ENCODE data around the gene PRDM2.

Gene PRDM2

DNA sequence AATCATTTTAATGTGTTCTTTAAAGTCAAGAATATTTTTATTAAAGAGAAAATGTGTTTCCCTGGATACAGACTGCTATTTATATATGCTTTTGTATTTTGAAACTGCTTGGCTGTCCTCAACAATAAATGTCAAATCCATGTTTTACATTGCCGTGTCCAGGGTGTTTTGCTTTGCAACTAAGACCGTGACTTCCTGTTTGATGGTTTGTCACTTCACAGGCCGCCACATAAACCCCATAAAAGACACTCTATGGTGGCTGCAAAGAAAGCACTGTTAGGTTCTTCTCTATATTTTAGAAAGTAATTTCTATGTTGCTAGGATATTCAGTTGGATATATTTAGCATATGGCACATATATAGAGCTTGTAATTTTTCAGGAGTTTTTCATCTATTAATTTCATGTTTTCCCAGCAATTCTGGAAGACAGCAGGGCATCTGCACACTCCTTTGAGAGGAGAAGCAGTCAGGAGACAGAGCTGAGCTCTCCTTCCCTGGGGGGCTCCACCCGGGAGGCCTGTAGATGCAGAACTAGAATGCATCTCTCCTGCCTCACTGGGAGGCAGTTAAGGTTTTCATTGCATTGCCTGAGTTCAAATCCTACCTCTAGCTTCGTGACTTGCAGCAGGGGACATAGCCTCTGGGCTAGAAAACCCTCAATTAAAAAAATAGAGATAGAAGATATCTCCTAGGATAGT lies 33.1 kb downstream of the PRDM2 start:
- Histone ChIP-seq H3K9me3 (no peaks in the 10 kb centered on the region), H3K27me3 (no peaks in the 10 kb centered on the region), H3K4me1 (no peaks in the 10 kb centered on the region), H3K36me3 (no peaks in the 10 kb centered on the region), H3K4me3 (ENCODE audit: low read depth, low read length) (no peak overlapping the region)
- no peak for DNase-seq
- TF ChIP-seq, protein P1, sequence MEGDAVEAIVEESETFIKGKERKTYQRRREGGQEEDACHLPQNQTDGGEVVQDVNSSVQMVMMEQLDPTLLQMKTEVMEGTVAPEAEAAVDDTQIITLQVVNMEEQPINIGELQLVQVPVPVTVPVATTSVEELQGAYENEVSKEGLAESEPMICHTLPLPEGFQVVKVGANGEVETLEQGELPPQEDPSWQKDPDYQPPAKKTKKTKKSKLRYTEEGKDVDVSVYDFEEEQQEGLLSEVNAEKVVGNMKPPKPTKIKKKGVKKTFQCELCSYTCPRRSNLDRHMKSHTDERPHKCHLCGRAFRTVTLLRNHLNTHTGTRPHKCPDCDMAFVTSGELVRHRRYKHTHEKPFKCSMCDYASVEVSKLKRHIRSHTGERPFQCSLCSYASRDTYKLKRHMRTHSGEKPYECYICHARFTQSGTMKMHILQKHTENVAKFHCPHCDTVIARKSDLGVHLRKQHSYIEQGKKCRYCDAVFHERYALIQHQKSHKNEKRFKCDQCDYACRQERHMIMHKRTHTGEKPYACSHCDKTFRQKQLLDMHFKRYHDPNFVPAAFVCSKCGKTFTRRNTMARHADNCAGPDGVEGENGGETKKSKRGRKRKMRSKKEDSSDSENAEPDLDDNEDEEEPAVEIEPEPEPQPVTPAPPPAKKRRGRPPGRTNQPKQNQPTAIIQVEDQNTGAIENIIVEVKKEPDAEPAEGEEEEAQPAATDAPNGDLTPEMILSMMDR (IDR thresholded peaks at IDR 0.05; ENCODE audit: low read depth, low read length) = no peak

DNA sequence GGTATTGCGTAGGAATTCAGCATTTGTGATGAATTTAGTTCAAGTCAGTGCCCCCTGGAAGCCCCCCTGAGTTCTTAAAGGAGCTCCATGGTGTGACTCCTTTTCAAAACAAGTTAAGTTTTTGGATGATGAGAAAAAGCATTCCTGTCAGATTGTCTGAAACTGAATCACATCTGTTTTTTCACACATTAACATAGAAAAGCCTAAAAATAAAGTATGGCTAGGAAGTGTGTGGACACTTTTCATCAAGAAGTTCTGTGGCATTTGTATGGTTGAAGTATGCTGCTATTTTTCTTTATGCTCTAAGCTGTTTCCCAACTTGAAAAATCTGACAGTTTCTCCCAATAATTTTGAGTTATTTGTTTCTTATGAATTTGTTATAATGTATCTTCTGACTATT lies 33.7 kb downstream of the PRDM2 start:
- no peaks in the 10 kb centered on the region for H3K9me3 ChIP-seq
- no peaks in the 10 kb centered on the region for H3K4me1 ChIP-seq
- no peak for DNase-seq
- no peaks in the 10 kb centered on the region for H3K27me3 ChIP-seq
- TF ChIP-seq, protein P1 (IDR thresholded peaks at IDR 0.05; ENCODE audit: low read depth, low read length) = no peak
- H3K4me3 ChIP-seq (ENCODE audit: low read depth, low read length) = no peak overlapping the region
- no peaks in the 10 kb centered on the region for H3K36me3 ChIP-seq

DNA sequence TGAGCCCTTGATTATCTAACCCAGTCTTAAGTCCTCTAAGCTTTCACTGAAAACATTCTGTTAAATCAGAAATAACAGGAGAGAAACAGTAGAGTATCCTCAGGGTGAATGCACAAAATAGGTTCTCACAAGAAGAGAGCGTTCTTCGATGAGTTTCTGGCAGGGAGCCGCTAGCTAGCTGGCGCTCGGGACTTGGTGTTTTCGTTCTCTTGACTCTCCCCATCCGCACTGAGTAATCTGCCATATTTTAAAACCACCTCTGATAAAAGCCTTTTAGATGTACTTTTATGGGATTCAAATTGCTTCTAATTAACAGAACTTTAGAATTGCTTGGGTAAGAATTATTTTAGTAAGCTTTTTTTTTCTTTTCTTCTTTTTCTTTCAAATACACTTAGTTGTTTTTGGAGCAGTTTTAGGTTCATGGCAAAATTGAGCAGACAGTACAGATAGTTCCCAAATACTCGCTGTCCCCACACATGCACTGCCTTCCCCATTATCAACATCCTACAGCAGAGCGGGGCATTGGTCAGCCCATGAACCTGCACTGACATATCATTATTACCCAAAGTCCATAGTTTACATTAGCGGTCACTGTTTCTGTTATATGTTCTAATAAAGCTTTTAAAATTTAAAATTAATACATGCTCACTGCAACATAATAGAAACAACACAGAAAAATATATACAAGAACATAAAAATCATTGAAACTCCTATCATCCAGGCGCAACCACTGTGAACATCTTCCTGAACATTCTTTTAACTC lies 35.4 kb downstream of the PRDM2 start:
- no peak for DNase-seq
- Histone ChIP-seq H3K36me3 (no peaks in the 10 kb centered on the region), H3K4me1 (no peaks in the 10 kb centered on the region), H3K4me3 (ENCODE audit: low read depth, low read length) (no peak overlapping the region), H3K27me3 (no peaks in the 10 kb centered on the region), H3K9me3 (no peaks in the 10 kb centered on the region)
- TF ChIP-seq, protein P1 (IDR thresholded peaks at IDR 0.05; ENCODE audit: low read depth, low read length) = no peak

DNA sequence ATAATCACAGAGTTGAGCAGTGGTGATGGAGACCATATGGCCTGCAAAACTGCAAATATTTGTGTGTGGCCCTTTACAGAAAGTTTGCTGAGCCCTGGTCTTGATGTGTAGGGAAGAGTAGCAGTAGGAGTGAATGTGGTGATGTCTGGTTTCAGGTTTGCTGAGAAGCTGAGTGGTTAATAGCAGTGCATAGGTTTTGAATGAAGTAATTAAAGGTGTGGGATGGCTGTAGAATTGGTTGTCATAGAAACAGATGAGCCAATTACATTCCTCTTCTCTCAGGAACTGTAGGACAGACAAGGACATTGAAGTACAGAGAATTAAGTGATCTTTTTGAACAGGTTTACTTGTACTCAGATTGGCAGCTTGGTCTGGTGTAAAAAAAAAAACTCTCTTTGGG lies 37.4 kb downstream of the PRDM2 start:
- DNase-seq = no peak
- Histone ChIP-seq H3K36me3 (no peaks in the 10 kb centered on the region), H3K9me3 (no peaks in the 10 kb centered on the region), H3K4me1 (no peaks in the 10 kb centered on the region), H3K4me3 (ENCODE audit: low read depth, low read length) (no peak overlapping the region), H3K27me3 (no peaks in the 10 kb centered on the region)
- TF ChIP-seq, protein P1 (IDR thresholded peaks at IDR 0.05; ENCODE audit: low read depth, low read length) = no peak

DNA sequence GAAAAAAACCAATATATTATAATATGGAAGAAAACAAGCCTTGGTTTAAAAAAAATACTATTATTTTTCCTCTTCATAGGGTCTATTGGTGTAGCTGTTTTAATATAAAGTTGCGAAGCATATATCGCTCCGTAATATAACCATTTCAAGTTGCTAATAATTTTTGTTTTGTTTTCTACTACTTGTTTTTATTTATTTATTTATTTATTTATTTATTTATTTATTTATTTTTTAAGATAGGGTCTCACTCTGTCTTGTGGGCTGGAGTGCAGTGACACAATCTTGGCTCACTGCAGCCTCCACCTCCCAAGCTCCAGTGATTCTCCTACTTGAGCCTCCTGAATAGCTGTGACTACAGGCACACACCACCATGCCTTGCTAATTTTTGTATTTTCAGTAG lies 46.4 kb downstream of the PRDM2 start:
- Histone ChIP-seq H3K36me3 (no peaks in the 10 kb centered on the region), H3K27me3 (no peaks in the 10 kb centered on the region), H3K4me1 (no peaks in the 10 kb centered on the region)

More for the DNA sequence above, 46.4 kb downstream of the PRDM2 start:
- TF ChIP-seq, protein P1 (IDR thresholded peaks at IDR 0.05; ENCODE audit: low read depth, low read length) = no peak
- Histone ChIP-seq H3K9me3 (no peaks in the 10 kb centered on the region), H3K4me3 (ENCODE audit: low read depth, low read length) (no peak overlapping the region)
- no peak for DNase-seq

Measured in BE2C (cell line).